ENCODE results near the gene LRRC19. TPM values are rescaled to one million over a fixed set of nuclear protein-coding genes. Genes with fewer than 3 reads are reported as not detected.

The LRRC19 gene
- total and polyA plus RNA-seq, 9 donors = 0.05 to 3.8 (median 0.11) TPM; not detected in 1

- 40% methylated on average over 1 of the region's 6 CpGs for WGBS (ENCODE audit: insufficient coverage)
- Histone ChIP-seq H3K9me3 (replicated peaks; ENCODE audit: control insufficient read depth, low read depth, low read length) (no peaks in the 10 kb centered on the region), H3K4me1 (ENCODE audit: control insufficient read depth, insufficient read depth, low read length) (peaks cover 2% of the 10 kb centered on the region), H3K36me3 (ENCODE audit: control insufficient read depth, insufficient read depth, low read length) (peaks cover under 1% of the 10 kb centered on the region), H3K4me3 (ENCODE audit: low read length) (peak overlapping the region; percentile 81), H3K27ac (ENCODE audit: low read length) (peak overlapping the region; percentile 99), H3K27me3 (ENCODE audit: control insufficient read depth, insufficient read depth, low read length) (no peaks in the 10 kb centered on the region)
- DNase-seq = no peak
Measured at GRCh38 chr9:26956860-26957233, 48.6 kb downstream of the LRRC19 start.

DNA sequence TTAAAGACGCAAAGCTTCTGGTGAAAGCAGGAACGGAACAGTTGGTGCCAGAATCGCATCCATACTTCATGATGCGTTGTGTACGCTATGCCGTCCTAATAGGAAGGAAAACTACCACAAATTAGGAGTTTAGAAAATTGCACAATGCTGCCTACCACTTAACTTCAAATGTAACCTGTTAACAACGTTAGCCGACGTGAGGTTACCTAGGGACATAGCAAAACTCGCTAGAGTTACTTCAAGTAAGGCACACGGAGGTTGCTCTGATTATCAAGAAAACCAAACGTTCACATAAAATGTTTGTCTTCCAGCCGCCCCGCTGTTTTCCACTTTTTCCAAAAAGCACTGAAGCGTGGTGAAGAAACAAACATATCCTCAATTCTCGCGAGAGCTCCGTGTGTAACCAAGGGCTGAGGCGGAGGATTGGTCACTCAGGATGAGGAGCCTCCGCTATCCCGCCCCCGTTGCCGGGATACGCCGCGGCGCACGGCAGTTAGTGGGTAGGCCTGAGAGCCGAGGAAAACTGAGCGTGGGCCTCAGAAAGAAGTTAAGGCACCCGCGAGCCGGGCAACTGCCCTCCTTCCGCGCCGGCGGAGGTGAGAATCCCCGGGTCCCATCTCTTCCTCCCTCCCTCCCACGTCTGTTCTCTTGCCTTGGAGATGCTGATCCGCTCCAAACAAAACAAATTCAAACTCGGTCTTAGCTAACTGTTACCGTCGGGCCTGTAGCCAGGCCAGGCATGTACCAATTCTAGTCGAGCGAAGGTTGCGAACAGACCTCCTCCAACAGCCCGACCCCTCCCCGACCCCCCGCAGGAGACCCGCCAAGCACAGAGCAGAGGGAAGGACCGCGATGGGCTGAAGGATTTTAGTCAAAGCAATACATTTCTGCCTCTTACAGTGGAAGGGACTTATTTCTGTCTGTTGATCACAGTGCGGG lies 49.3 kb downstream of the LRRC19 start, which contains the start of gene IFT74:
Gene IFT74, plus strand, starts transcription at position 492 of the 939 bp plus-strand sequence. CDS start 5,556 bp downstream, outside the sequence.
- Histone ChIP-seq H3K36me3 (ENCODE audit: control insufficient read depth, insufficient read depth, low read length) (no peaks in the 10 kb centered on the region), H3K4me3 (ENCODE audit: low read length) (peak within 1 kb of the TSS; percentile 81), H3K27me3 (ENCODE audit: control insufficient read depth, insufficient read depth, low read length) (no peaks in the 10 kb centered on the region), H3K4me1 (ENCODE audit: control insufficient read depth, insufficient read depth, low read length) (peaks cover 2% of the 10 kb centered on the region), H3K9me3 (replicated peaks; ENCODE audit: control insufficient read depth, low read depth, low read length) (no peaks in the 10 kb centered on the region), H3K27ac (ENCODE audit: low read length) (peak within 1 kb of the TSS; percentile 99)
- DNase-seq = peak; percentile 100
- WGBS (ENCODE audit: insufficient coverage) = under 1% methylated on average over 21 of the region's 53 CpGs

- H3K4me1 ChIP-seq (ENCODE audit: control insufficient read depth, insufficient read depth, low read length) = peaks cover 2% of the 10 kb centered on the region
- no peaks in the 10 kb centered on the region for H3K27me3 ChIP-seq (ENCODE audit: control insufficient read depth, insufficient read depth, low read length)
- peak overlapping the region; percentile 99 for H3K27ac ChIP-seq (ENCODE audit: low read length)
- H3K4me3 ChIP-seq (ENCODE audit: low read length) = peak overlapping the region; percentile 81
- no peaks in the 10 kb centered on the region for H3K9me3 ChIP-seq (replicated peaks; ENCODE audit: control insufficient read depth, low read depth, low read length)
- peak; percentile 63 for DNase-seq
- H3K36me3 ChIP-seq (ENCODE audit: control insufficient read depth, insufficient read depth, low read length) = no peaks in the 10 kb centered on the region
- WGBS (ENCODE audit: insufficient coverage) = 78% methylated on average over 3 of the region's 4 CpGs
Measured at GRCh38 chr9:26955222-26955903, 50.1 kb downstream of the LRRC19 start.

GRCh38 chr9:26954050-26954508 lies 51.4 kb downstream of the LRRC19 start:
- 83% methylated on average over 3 of the region's 3 CpGs for WGBS (ENCODE audit: insufficient coverage)
- no peaks in the 10 kb centered on the region for H3K9me3 ChIP-seq (replicated peaks; ENCODE audit: control insufficient read depth, low read depth, low read length)
- H3K27ac ChIP-seq (ENCODE audit: low read length) = peak overlapping the region; percentile 3
- H3K4me1 ChIP-seq (ENCODE audit: control insufficient read depth, insufficient read depth, low read length) = peaks cover 2% of the 10 kb centered on the region
- no peak overlapping the region for H3K4me3 ChIP-seq (ENCODE audit: low read length)
- H3K36me3 ChIP-seq (ENCODE audit: control insufficient read depth, insufficient read depth, low read length) = no peaks in the 10 kb centered on the region
- H3K27me3 ChIP-seq (ENCODE audit: control insufficient read depth, insufficient read depth, low read length) = no peaks in the 10 kb centered on the region
- DNase-seq = peak; percentile 25

GRCh38 chr9:26951794-26952193 lies 53.7 kb downstream of the LRRC19 start:
- Histone ChIP-seq H3K36me3 (ENCODE audit: control insufficient read depth, insufficient read depth, low read length) (no peaks in the 10 kb centered on the region), H3K9me3 (replicated peaks; ENCODE audit: control insufficient read depth, low read depth, low read length) (no peaks in the 10 kb centered on the region), H3K4me1 (ENCODE audit: control insufficient read depth, insufficient read depth, low read length) (peaks cover 2% of the 10 kb centered on the region), H3K27me3 (ENCODE audit: control insufficient read depth, insufficient read depth, low read length) (no peaks in the 10 kb centered on the region), H3K27ac (ENCODE audit: low read length) (no peak overlapping the region), H3K4me3 (ENCODE audit: low read length) (no peak overlapping the region)
- DNase-seq = no peak
- no CpG with 5 or more reads among the region's 3 CpGs for WGBS (ENCODE audit: insufficient coverage)

DNA sequence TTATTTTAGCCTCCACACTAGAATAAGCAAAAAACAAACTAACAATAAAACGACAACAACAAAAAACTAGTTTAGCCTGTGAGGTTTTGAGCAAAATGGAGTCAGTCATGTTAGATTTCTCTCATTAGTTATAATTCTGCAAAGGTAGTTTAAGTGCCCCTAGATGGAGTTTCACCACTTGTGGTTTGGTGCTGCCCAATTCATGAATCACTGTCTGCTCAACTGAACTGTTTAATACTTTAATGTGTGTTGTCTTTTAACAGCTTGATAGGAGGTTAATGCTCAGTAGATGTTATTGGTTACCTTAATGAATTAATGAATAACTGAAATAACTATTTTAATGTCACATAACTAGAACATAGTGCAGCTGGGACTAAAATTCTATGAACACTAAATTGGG lies 55.0 kb downstream of the LRRC19 start:
- no peaks in the 10 kb centered on the region for H3K27me3 ChIP-seq (ENCODE audit: control insufficient read depth, insufficient read depth, low read length)
- peaks cover 10% of the 10 kb centered on the region for H3K4me1 ChIP-seq (ENCODE audit: control insufficient read depth, insufficient read depth, low read length)
- H3K9me3 ChIP-seq (replicated peaks; ENCODE audit: control insufficient read depth, low read depth, low read length) = no peaks in the 10 kb centered on the region
- no peak overlapping the region for H3K4me3 ChIP-seq (ENCODE audit: low read length)
- H3K36me3 ChIP-seq (ENCODE audit: control insufficient read depth, insufficient read depth, low read length) = no peaks in the 10 kb centered on the region
- DNase-seq = no peak
- H3K27ac ChIP-seq (ENCODE audit: low read length) = no peak overlapping the region
- WGBS (ENCODE audit: insufficient coverage) = no CpG with 5 or more reads among the region's 1 CpG

- Histone ChIP-seq H3K27me3 (ENCODE audit: control insufficient read depth, insufficient read depth, low read length) (no peaks in the 10 kb centered on the region), H3K27ac (ENCODE audit: low read length) (no peak overlapping the region), H3K4me3 (ENCODE audit: low read length) (no peak overlapping the region), H3K9me3 (replicated peaks; ENCODE audit: control insufficient read depth, low read depth, low read length) (no peaks in the 10 kb centered on the region), H3K4me1 (ENCODE audit: control insufficient read depth, insufficient read depth, low read length) (peaks cover 9% of the 10 kb centered on the region), H3K36me3 (ENCODE audit: control insufficient read depth, insufficient read depth, low read length) (no peaks in the 10 kb centered on the region)
- WGBS (ENCODE audit: insufficient coverage) = 84% methylated on average over 4 of the region's 6 CpGs
- no peak for DNase-seq
Measured at GRCh38 chr9:26949637-26950069, 55.8 kb downstream of the LRRC19 start.

DNA sequence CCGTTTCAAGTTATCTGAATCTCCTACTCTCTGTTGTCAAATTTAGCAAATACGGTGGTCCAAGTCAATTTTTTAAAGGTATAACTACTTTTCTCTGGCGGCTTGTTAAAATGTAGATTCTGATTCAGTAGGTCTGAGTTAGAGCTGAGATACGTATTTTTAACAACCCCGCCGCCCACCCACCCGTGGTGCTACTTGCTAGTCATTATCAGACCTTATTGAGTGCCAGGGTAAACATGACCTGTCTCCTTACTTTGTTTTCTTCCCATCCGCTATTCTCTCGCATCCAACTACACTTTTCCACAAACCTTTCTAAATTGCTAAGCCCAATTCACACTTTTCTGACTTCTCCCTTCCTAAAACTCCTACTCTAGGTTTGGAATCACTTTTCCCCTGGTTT lies 57.7 kb downstream of the LRRC19 start:
- Histone ChIP-seq H3K9me3 (replicated peaks; ENCODE audit: control insufficient read depth, low read depth, low read length) (no peaks in the 10 kb centered on the region), H3K27me3 (ENCODE audit: control insufficient read depth, insufficient read depth, low read length) (no peaks in the 10 kb centered on the region), H3K27ac (ENCODE audit: low read length) (peak overlapping the region; percentile 99), H3K4me1 (ENCODE audit: control insufficient read depth, insufficient read depth, low read length) (peaks cover 9% of the 10 kb centered on the region), H3K36me3 (ENCODE audit: control insufficient read depth, insufficient read depth, low read length) (no peaks in the 10 kb centered on the region), H3K4me3 (ENCODE audit: low read length) (peak overlapping the region; percentile 99)
- WGBS (ENCODE audit: insufficient coverage) = 0% methylated on average over 5 of the region's 9 CpGs
- peak; percentile 11 for DNase-seq

DNA sequence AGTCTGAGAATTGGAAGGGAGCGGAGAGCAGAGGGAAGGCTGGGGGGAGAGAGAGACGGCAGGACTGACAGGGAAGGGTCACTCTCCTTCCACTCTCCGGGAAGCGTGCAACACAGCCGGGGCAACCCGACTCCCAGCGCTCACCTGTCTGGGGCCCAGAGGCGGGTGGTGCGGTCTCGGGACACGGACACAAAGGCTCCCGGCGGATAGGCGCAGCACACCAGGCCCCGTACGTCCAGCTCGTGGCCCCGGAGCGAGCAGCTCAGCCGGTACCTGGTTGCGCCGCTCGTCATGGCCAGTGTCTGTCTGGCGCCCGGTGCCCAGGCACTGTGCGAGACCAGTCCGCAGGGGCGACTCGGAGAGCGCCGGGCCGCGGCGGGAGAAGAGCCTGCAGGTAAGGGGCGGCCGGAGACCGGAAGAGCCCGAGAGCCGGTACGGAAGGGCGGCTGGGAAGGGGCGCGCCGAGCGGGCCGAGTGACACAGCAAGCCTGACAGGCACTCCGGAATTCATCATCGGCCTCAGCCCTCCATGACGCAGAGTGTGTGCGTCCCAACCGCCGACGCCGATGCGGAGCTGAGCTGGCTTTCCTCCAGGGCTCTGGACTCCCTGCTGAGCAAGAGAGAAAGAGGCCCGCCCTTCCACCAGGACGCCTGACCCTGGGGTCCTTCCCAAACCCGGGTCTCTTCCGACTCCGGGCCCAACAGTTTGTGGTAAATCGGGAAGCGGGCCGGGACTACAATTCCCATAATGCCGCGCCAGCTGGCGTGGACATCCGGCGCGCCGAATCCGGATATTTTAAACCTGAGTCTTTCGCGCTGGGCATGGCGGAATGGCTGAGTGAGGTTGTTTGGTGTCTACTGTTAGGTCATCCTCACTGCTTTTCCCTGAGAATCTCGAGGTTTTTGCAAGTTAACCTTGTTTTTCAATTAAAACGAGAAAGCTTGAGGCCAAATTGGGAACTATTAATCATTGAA lies 58.4 kb downstream of the LRRC19 start, which contains the start of gene PLAA:
Gene PLAA, minus strand, starts transcription at position 490 of the 975 bp plus-strand sequence. Its CDS starts 197 bp downstream, at position 293.
- Histone ChIP-seq H3K4me3 (ENCODE audit: low read length) (peak within 1 kb of the TSS; percentile 99), H3K27ac (ENCODE audit: low read length) (peak within 1 kb of the TSS; percentile 99), H3K36me3 (ENCODE audit: control insufficient read depth, insufficient read depth, low read length) (no peaks in the 10 kb centered on the region), H3K9me3 (replicated peaks; ENCODE audit: control insufficient read depth, low read depth, low read length) (no peaks in the 10 kb centered on the region), H3K27me3 (ENCODE audit: control insufficient read depth, insufficient read depth, low read length) (no peaks in the 10 kb centered on the region), H3K4me1 (ENCODE audit: control insufficient read depth, insufficient read depth, low read length) (peaks cover 9% of the 10 kb centered on the region)
- under 1% methylated on average over 74 of the region's 76 CpGs for WGBS (ENCODE audit: insufficient coverage)
- peak; percentile 97 for DNase-seq

All from muscle of leg (tissue), 11 donors.